ENCODE results near the gene SLC12A7. TPM values are rescaled to one million over a fixed set of nuclear protein-coding genes. Genes with fewer than 3 reads are reported as not detected.

SLC12A7 gene
- total RNA-seq, 1 donor from 2014 or later = 4.9 TPM

DNA sequence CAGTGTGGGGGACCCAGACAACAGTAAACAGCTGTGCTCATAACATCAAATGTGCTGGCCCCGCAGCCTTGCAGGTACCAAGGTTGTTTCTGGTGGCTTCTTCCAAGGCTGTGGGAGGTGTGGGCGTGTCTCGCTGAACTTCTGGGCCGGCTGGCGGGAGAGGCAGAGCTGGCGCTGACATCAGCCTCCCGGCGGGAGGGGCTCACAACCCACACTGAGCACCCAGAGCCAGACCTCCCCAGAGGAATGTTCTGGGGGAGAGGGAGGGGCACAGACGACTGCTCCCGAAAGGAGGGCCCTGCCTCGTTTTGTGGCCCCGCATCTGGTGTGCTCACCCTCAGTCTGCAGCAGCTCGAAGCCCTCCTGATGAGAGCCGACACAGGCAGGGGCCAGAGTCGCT lies 6.9 kb upstream of the SLC12A7 start:
- H3K27ac Mint-ChIP-seq (ENCODE audit: unreplicated experiment) = no peak overlapping the region
- no peak overlapping the region for H3K4me3 Mint-ChIP-seq (ENCODE audit: unreplicated experiment)
- H3K4me1 Mint-ChIP-seq (ENCODE audit: low read depth) = no peaks in the 10 kb centered on the region

DNA sequence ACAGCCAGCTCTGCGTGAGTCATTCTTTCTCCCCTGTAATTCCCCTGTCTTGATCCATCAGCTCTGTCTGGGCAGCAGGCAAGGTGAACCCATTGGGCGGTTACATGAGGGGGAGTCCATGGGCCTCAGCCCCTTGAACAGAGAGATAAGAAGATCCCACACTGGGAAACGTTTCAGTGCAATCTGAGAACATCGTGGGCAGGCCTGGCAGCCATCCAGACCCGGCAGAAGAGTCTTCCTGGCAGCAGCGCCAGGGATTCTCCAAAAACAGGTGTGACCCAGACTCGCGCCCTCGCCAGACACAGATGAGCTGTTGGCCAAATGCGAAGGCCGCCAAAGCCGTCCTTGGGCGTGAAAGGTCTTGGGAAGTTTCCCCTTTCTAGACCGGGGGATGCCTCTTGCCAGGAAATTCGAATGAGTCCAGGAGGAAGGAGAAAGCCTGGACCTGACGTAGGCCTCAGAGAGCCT lies 6.4 kb upstream of the SLC12A7 start:
- H3K4me3 Mint-ChIP-seq (ENCODE audit: unreplicated experiment) = no peak overlapping the region
- H3K9me3 Mint-ChIP-seq (ENCODE audit: low read depth) = no peaks in the 10 kb centered on the region
- no peaks in the 10 kb centered on the region for H3K36me3 Mint-ChIP-seq (ENCODE audit: low read depth)
- peaks cover 20% of the 10 kb centered on the region for H3K27me3 Mint-ChIP-seq (ENCODE audit: low read depth)
- no peaks in the 10 kb centered on the region for H3K4me1 Mint-ChIP-seq (ENCODE audit: low read depth)
- no peak for DNase-seq (ENCODE audit: low spot score)
- H3K27ac Mint-ChIP-seq (ENCODE audit: unreplicated experiment) = no peak overlapping the region
- TF ChIP-seq, protein P1, sequence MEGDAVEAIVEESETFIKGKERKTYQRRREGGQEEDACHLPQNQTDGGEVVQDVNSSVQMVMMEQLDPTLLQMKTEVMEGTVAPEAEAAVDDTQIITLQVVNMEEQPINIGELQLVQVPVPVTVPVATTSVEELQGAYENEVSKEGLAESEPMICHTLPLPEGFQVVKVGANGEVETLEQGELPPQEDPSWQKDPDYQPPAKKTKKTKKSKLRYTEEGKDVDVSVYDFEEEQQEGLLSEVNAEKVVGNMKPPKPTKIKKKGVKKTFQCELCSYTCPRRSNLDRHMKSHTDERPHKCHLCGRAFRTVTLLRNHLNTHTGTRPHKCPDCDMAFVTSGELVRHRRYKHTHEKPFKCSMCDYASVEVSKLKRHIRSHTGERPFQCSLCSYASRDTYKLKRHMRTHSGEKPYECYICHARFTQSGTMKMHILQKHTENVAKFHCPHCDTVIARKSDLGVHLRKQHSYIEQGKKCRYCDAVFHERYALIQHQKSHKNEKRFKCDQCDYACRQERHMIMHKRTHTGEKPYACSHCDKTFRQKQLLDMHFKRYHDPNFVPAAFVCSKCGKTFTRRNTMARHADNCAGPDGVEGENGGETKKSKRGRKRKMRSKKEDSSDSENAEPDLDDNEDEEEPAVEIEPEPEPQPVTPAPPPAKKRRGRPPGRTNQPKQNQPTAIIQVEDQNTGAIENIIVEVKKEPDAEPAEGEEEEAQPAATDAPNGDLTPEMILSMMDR (IDR thresholded peaks at IDR 0.05) = no peak

More for the DNA sequence above, 6.9 kb upstream of the SLC12A7 start:
- Mint-ChIP-seq H3K9me3 (ENCODE audit: low read depth) (no peaks in the 10 kb centered on the region), H3K36me3 (ENCODE audit: low read depth) (no peaks in the 10 kb centered on the region), H3K27me3 (ENCODE audit: low read depth) (peaks cover 20% of the 10 kb centered on the region)
- TF ChIP-seq, protein P1 (IDR thresholded peaks at IDR 0.05) = no peak
- DNase-seq (ENCODE audit: low spot score) = no peak

DNA sequence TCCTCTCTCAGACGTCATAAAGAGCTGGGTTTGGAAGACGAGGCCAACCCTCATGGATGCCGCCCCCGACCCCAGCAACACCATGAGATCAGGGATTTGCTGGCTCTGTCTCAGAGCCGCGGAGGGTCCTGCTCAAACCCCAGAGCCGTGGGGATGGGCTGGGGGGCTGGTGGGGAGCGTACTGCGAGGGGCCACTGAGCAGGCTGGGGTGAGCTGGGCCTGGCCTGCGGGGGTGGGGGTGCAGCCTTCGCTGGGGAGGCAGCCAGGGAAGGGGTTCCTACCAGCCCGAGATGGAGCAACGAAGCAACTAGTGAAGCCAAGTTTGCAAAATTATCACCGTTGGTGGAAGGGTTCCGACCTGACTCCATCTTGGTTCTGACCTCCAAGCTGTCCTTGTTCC lies 5.1 kb upstream of the SLC12A7 start:
- Mint-ChIP-seq H3K27me3 (ENCODE audit: low read depth) (peaks cover 21% of the 10 kb centered on the region), H3K4me1 (ENCODE audit: low read depth) (no peaks in the 10 kb centered on the region), H3K4me3 (ENCODE audit: unreplicated experiment) (no peak overlapping the region), H3K9me3 (ENCODE audit: low read depth) (no peaks in the 10 kb centered on the region), H3K27ac (ENCODE audit: unreplicated experiment) (no peak overlapping the region), H3K36me3 (ENCODE audit: low read depth) (no peaks in the 10 kb centered on the region)
- no peak for DNase-seq (ENCODE audit: low spot score)
- TF ChIP-seq, protein P1 (IDR thresholded peaks at IDR 0.05) = no peak

DNA sequence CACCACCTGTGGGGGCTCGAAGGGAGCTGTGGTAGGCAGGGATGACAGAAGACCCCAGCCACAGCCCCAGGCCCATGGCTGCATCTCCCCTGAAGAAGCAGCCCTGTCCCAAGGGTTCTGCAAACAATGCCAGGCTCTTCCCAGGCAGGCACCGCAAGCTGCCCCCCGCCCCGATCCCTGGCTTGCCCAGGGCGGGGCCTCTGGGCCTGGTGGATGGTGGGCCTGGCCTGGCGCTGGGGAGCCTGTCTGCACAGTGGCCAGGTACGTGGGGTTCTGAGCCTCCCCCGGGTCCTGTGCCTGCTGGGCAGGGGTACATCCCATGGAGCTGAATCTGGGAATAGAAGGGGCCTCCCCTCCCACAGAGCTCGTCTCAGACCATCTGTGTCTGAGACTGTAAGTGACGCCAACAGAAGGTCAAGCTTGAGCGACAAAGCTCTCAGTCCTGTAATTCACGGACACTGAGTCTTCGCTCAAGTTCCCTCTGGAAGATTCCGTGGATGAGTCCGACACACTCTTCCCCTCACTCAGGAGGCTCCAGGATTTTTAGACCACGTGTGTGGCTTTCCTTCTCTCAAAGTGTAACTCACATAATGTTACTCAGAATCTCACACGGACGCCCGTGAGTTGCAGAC lies 4.4 kb upstream of the SLC12A7 start:
- H3K4me3 Mint-ChIP-seq (ENCODE audit: unreplicated experiment) = no peak overlapping the region
- DNase-seq (ENCODE audit: low spot score) = no peak
- H3K27me3 Mint-ChIP-seq (ENCODE audit: low read depth) = peaks cover 20% of the 10 kb centered on the region
- TF ChIP-seq, protein P1 (IDR thresholded peaks at IDR 0.05) = no peak
- no peaks in the 10 kb centered on the region for H3K4me1 Mint-ChIP-seq (ENCODE audit: low read depth)
- H3K36me3 Mint-ChIP-seq (ENCODE audit: low read depth) = no peaks in the 10 kb centered on the region
- H3K9me3 Mint-ChIP-seq (ENCODE audit: low read depth) = no peaks in the 10 kb centered on the region
- H3K27ac Mint-ChIP-seq (ENCODE audit: unreplicated experiment) = no peak overlapping the region

DNA sequence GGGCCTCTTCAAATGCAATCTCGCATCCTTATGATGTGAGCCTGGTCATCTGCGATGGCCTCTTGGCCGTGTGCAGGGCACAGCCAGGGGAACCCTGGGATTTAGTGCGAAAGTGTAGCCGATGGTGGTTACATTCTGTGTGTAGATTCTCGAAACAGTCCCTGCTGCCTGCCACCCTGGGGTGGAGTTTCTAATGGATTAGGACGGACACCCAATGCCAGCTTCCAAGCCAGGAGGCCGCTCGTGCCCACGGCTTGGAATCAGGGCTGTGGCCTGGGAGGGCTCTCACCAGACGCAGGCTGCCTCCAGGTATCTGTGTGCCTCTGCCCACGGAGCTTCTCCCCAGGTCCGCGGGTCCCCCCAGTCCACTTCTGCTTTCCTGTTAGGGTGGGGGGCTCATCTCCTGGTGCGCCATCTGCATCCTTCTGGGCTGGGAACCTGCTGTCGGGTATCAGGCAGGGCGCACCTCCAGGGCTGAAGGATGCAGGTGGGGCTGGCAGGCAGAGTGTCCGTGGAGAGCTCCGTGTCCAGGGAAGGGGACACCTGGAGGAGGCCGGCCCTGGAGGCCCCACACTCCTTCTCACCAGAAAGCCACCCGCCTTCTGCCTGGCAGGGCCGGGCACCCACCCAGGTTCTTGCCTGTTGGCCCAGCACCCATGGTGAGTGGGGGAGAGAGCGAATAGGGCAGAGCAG lies 3.4 kb upstream of the SLC12A7 start:
- H3K9me3 Mint-ChIP-seq (ENCODE audit: low read depth) = no peaks in the 10 kb centered on the region
- H3K27me3 Mint-ChIP-seq (ENCODE audit: low read depth) = peaks cover 12% of the 10 kb centered on the region
- no peaks in the 10 kb centered on the region for H3K36me3 Mint-ChIP-seq (ENCODE audit: low read depth)
- no peak for DNase-seq (ENCODE audit: low spot score)
- TF ChIP-seq, protein P1 (IDR thresholded peaks at IDR 0.05) = no peak
- H3K4me1 Mint-ChIP-seq (ENCODE audit: low read depth) = peaks cover 3% of the 10 kb centered on the region
- H3K27ac Mint-ChIP-seq (ENCODE audit: unreplicated experiment) = no peak overlapping the region
- H3K4me3 Mint-ChIP-seq (ENCODE audit: unreplicated experiment) = no peak overlapping the region

All from chondrocyte (in vitro differentiated cells).